HL-60 (cell line): ENCODE data around the gene ZNF8.

Source experiments
- microRNA-seq: library from miRNA; unstranded; fragments of <30 nt; microRNA quantifications from one replicate; pipeline ENCODE4, GENCODE V29; 2018

Gene ZNF8

Small RNA genes lying within 50 kb of the gene (microRNA-seq; reads per million reads assigned to microRNA genes)
- gene MIR6806: 0.90 reads per million
